Measurements from ENCODE around the gene GFPT1. TPM values are rescaled to one million over a fixed set of nuclear protein-coding genes. Genes with fewer than 3 reads are reported as not detected.
"Not testable (repeated sequence)": the region's sequence is repeated elsewhere in the genome, so short reads cannot be mapped to it uniquely, and the experiment has no call there.

The GFPT1 gene
- total RNA-seq, 2 experiments from 2014 or later: 31.0 to 36.1 TPM

DNA sequence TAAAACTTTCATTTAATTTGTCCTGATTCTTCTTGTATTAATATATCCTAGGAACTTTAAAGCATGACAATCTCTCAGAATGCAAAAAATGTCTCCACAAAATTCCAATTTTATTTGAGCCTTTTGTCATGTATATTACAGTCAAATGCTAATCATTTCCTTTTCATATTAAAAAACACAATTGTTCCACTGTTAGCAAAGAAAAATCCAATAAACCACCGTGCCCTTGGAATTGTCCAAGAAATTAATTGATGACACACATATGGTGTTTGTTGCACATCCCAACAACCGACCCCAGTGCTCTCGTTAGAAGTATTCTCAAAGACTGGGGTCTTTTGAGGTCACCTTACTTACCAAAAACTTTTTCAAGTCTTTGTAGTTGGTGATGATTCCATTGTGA, 28.1 kb downstream of the GFPT1 start:
- no peak for DNase-seq
- peaks cover 44% of the 10 kb centered on the region for H3K36me3 Mint-ChIP-seq (ENCODE audit: low read depth)
- no peak overlapping the region for H3K4me3 Mint-ChIP-seq
- ChIA-PET POLR2A (no interaction called here), CTCF (interaction anchor here (0.7 to 1.7 kb wide), 3 partner anchors 17 to 366 kb away, joined by 3 to 5 read pairs (median 3); no protein-coding TSS in a partner anchor)
- no peaks in the 10 kb centered on the region for H3K9me3 Mint-ChIP-seq (ENCODE audit: low read depth)
- no peaks in the 10 kb centered on the region for H3K27me3 Mint-ChIP-seq
- ATAC-seq: no peak
- H3K4me1 Mint-ChIP-seq: no peaks in the 10 kb centered on the region
- no peak overlapping the region for H3K27ac Mint-ChIP-seq
- intact Hi-C loops (cut with DNase I, micrococcal nuclease): no loop called here

DNA sequence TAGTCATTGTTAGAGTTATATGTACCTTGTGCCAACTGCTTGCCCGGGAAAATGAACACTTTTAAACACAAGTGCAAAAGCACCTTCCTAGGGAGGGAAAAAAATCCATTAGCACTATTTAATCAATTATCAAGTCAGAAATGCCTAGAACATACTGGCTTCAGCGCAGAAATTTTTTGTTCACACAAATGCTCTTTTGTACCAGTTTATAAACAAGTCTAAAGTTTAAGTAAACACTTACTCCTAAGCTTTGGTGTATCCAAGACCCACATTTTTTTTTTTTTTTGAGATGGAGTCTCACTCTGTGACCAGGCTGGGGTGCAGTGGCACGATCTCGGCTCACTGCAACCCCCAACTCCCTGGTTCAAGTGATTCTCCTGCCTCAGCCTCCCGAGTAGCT, 30.6 kb downstream of the GFPT1 start:
- peaks cover 38% of the 10 kb centered on the region for H3K36me3 Mint-ChIP-seq (ENCODE audit: low read depth)
- CTCF ChIA-PET: no interaction called here

DNA sequence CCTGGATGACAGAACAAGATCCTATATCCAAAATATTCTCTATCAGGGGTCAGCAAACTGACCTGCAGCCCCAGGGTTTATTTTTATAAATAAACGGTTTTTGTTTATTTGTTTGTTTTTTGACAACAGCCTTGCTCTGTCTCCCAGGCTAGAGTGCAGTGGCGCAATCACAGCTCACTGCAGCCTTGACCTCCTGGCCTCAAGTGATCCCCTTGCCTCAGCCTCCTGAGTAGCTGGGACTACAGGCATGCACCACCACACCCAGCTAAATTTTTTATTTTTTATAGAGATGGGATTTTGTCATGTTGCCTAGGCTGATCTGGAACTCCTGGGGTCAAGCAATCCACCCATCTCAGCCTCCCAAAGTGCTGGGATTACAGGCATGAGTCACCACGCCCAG, 32.1 kb downstream of the GFPT1 start:
- H3K9me3 Mint-ChIP-seq (ENCODE audit: low read depth); H3K4me3 Mint-ChIP-seq: not testable (repeated sequence)

More for the DNA sequence above, 30.6 kb downstream of the GFPT1 start:
- POLR2A ChIA-PET: no interaction called here
- Mint-ChIP-seq H3K9me3 (ENCODE audit: low read depth) (no peaks in the 10 kb centered on the region), H3K4me3 (no peak overlapping the region), H3K4me1 (no peaks in the 10 kb centered on the region), H3K27me3 (no peaks in the 10 kb centered on the region), H3K27ac (no peak overlapping the region)
- DNase-seq (no peak), ATAC-seq (no peak)
- intact Hi-C loops (cut with DNase I, micrococcal nuclease): no loop called here

DNA sequence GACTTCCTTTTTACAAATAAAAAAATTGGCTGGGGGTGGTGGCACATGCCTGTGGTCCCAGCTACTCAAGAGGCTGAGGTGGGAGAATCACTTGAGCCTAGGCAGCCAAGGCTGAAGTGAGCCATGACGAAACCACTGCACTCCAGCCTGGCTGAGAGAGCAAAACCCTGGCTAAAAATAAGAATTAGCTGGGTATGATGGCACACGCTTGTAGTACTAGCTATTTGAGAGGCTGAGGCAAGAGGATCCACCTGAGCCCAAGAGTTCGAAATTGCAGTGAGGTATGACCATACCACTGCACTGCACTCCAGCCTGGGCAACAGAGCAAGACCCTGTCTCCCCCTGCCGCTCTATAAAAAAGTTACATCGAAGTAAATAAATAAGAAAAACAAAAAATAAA, 33.7 kb downstream of the GFPT1 start:
- no peak for DNase-seq
- intact Hi-C loops (cut with DNase I, micrococcal nuclease): no loop called here
- POLR2A ChIA-PET: no interaction called here
- H3K4me1 Mint-ChIP-seq: no peaks in the 10 kb centered on the region
- no peak overlapping the region for H3K27ac Mint-ChIP-seq
- no peak for ATAC-seq
- peaks cover 44% of the 10 kb centered on the region for H3K36me3 Mint-ChIP-seq (ENCODE audit: low read depth)
- no peaks in the 10 kb centered on the region for H3K27me3 Mint-ChIP-seq
- H3K4me3 Mint-ChIP-seq: no peak overlapping the region
- CTCF ChIA-PET: interaction anchor here (0.7 kb wide), 1 partner anchor 25 kb away, joined by 3 read pairs; no protein-coding TSS in a partner anchor
- no peaks in the 10 kb centered on the region for H3K9me3 Mint-ChIP-seq (ENCODE audit: low read depth)

More for the DNA sequence above, 32.1 kb downstream of the GFPT1 start:
- H3K27me3 Mint-ChIP-seq; ATAC-seq; H3K4me1 Mint-ChIP-seq; H3K27ac Mint-ChIP-seq; POLR2A ChIA-PET; intact Hi-C loops (cut with DNase I, micrococcal nuclease); DNase-seq: not testable (repeated sequence)
- CTCF ChIA-PET: interaction anchor here (1.1 kb wide), 1 partner anchor 49 kb away, joined by 3 read pairs; no protein-coding TSS in a partner anchor
- H3K36me3 Mint-ChIP-seq (ENCODE audit: low read depth): peaks cover 37% of the 10 kb centered on the region

DNA sequence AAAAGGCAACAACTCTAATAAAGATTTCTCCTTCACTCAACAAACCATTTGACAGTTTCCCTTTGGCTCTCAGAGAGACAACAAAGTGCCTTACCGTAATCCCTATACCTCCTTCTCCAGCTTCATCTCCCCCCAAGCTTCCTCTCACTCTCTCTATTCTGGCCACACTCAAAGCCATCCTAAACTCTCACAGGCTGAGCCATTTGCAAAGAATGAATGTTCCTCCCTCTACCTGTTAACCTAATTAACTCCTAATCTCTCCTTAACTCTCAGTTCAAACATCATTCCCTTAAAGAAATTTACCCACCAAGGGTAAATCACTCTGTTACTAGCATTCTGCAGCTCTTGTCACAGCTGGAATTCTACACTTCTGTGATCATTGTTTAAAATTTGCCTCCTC, 38.2 kb downstream of the GFPT1 start:
- no peak for DNase-seq
- H3K27ac Mint-ChIP-seq: no peak overlapping the region
- intact Hi-C loops (cut with DNase I, micrococcal nuclease): no loop called here
- POLR2A ChIA-PET: no interaction called here
- ATAC-seq: no peak
- H3K27me3 Mint-ChIP-seq: no peaks in the 10 kb centered on the region
- H3K9me3 Mint-ChIP-seq (ENCODE audit: low read depth): no peaks in the 10 kb centered on the region
- peaks cover 18% of the 10 kb centered on the region for H3K4me1 Mint-ChIP-seq
- H3K36me3 Mint-ChIP-seq (ENCODE audit: low read depth): peaks cover 40% of the 10 kb centered on the region
- CTCF ChIA-PET: interaction anchor here (0.6 kb wide), 1 partner anchor 816 kb away, joined by 3 read pairs; no protein-coding TSS in a partner anchor
- H3K4me3 Mint-ChIP-seq: no peak overlapping the region

DNA sequence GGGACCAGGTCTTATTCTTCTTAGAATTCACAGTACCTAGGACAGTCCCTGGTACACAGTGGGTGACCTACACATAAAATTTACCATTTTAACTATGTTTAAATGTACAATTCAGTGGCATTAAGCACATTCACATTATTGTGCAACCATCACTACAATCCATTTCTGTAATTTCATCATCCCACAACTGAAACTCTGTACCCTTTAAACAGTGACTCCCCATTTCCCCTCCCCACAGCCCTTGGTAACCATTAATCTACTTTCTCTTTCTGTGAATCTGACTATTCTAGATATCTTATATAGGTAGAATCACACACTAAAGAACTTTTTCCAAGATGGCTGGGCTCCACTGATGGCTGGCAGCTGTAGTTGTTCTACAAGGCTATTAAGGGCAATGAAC, 41.6 kb downstream of the GFPT1 start:
- Mint-ChIP-seq H3K4me1 (peaks cover 18% of the 10 kb centered on the region), H3K9me3 (ENCODE audit: low read depth) (no peaks in the 10 kb centered on the region), H3K36me3 (ENCODE audit: low read depth) (peaks cover 52% of the 10 kb centered on the region), H3K27me3 (no peaks in the 10 kb centered on the region), H3K27ac (peak overlapping the region; percentile 78), H3K4me3 (no peak overlapping the region)
- POLR2A ChIA-PET: no interaction called here
- intact Hi-C loops (cut with DNase I, micrococcal nuclease): no loop called here
- CTCF ChIA-PET: interaction anchor here (0.9 to 1.2 kb wide), 2 partner anchors 21 to 471 kb away, joined by 3 read pairs; no protein-coding TSS in a partner anchor
- ATAC-seq: peak; percentile 84
- peak; percentile 30 for DNase-seq

DNA sequence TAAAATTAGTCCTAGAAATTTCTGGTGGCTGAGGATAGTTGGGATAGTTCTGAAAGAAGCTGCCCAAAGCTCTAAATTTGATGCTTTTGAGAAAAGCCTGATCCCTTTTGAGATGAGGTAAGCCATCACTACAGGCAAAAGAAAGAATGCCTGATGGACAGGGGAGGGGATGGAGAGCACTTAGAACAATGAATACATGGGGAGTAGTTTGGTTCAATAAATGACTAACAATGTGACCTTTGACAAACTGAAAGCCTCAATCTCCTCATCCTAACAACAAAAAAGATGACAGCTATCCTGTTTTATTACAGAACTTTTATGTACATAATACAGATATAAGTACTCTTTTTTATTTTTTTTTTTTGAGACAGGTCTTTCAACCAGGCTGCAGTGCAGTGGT, 42.7 kb downstream of the GFPT1 start:
- ATAC-seq (peak; percentile 64), DNase-seq (no peak)
- POLR2A ChIA-PET: interaction anchor here (0.5 kb wide), 1 partner anchor 518 kb away, joined by 4 read pairs; no protein-coding TSS in a partner anchor
- peaks cover 48% of the 10 kb centered on the region for H3K36me3 Mint-ChIP-seq (ENCODE audit: low read depth)
- H3K4me3 Mint-ChIP-seq: no peak overlapping the region
- peaks cover 18% of the 10 kb centered on the region for H3K4me1 Mint-ChIP-seq
- CTCF ChIA-PET: interaction anchor here (0.6 to 1.2 kb wide), 2 partner anchors 19 to 339 kb away, joined by 3 read pairs; no protein-coding TSS in a partner anchor
- no peaks in the 10 kb centered on the region for H3K9me3 Mint-ChIP-seq (ENCODE audit: low read depth)
- intact Hi-C loops (cut with DNase I, micrococcal nuclease): no loop called here
- H3K27me3 Mint-ChIP-seq: no peaks in the 10 kb centered on the region
- peak overlapping the region; percentile 72 for H3K27ac Mint-ChIP-seq

DNA sequence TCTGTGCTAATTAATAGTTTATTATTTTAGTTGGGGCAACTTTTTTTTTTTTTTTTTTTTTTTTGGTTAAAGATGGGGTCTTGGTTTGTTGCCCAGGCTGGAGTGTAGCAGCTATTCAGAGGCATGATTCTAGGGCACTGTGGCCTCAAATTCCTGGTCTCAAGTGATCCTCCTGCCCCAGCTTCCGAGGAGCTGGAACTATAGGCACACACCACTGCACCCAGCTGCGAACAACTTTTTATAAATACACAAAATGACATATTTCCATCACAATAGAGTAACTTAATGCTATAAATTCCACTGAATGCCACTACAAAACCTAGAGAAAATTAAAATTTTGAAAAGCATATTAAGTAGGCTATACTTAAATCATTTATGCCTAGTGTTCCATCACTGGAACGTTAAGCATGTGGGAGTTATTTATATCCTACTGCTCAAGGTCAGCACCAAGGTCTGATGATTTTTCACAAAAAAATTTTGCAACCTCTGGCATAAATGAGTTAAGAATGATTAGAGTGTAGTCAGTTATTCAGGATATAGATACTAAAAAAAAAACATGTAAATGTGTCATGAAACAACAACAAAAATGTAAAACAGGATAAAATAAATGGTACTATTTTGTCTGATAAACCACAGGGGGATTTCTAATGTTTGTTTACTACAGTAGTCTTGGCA, 46.8 kb downstream of the GFPT1 start:
- Mint-ChIP-seq H3K9me3 (ENCODE audit: low read depth) (no peaks in the 10 kb centered on the region), H3K27me3 (no peaks in the 10 kb centered on the region), H3K27ac (no peak overlapping the region), H3K4me1 (peaks cover 12% of the 10 kb centered on the region), H3K36me3 (ENCODE audit: low read depth) (peaks cover 55% of the 10 kb centered on the region), H3K4me3 (no peak overlapping the region)
- ATAC-seq (no peak), DNase-seq (no peak)
- ChIA-PET CTCF (no interaction called here), POLR2A (no interaction called here)
- intact Hi-C loops (cut with DNase I, micrococcal nuclease): no loop called here

DNA sequence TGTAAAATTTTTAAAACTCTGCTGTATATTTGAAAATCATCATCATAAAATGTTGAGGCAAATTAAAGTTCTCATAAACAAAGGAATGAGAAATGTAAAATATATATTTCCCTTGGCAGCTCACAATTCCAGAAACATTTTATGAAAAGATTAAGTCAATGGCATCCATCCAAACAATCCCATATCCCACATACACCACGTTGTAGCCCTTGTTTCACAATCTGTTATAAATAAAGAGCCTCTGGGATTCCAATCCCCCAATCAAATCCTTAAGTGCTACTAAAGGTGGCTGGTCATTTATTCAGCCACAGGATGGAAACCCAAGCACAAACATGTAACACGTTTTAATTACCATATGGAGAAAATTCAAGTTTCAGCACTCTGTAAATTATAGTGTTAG, 51.7 kb downstream of the GFPT1 start:
- Mint-ChIP-seq H3K27me3 (no peaks in the 10 kb centered on the region), H3K36me3 (ENCODE audit: low read depth) (peaks cover 36% of the 10 kb centered on the region), H3K4me1 (no peaks in the 10 kb centered on the region), H3K9me3 (ENCODE audit: low read depth) (no peaks in the 10 kb centered on the region), H3K27ac (no peak overlapping the region), H3K4me3 (no peak overlapping the region)
- no peak for ATAC-seq
- intact Hi-C loops (cut with DNase I, micrococcal nuclease): no loop called here
- CTCF ChIA-PET: no interaction called here
- POLR2A ChIA-PET: no interaction called here
- no peak for DNase-seq

DNA sequence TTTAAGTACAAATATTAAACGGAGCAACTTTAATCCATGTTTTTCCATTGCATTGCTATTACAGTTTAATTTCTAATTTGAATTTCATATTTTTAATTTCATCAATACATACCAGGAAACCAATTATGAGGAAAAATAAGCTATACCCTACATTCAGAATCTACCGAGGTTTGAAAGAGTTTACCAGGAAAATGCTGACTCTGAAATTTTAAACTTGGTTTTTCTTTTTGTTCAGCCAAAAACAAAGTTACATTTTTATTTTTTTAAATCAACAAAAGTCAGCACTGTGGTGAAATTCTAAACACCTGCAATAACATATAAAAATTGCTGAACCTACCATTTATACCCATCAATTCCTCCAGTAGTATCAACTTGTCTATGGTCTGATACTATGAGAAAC, 53.7 kb downstream of the GFPT1 start:
- Mint-ChIP-seq H3K4me1 (no peaks in the 10 kb centered on the region), H3K27ac (no peak overlapping the region), H3K27me3 (no peaks in the 10 kb centered on the region), H3K36me3 (ENCODE audit: low read depth) (peaks cover 41% of the 10 kb centered on the region), H3K4me3 (no peak overlapping the region), H3K9me3 (ENCODE audit: low read depth) (no peaks in the 10 kb centered on the region)
- no peak for DNase-seq
- ChIA-PET POLR2A (no interaction called here), CTCF (no interaction called here)
- intact Hi-C loops (cut with DNase I, micrococcal nuclease): no loop called here
- ATAC-seq: no peak

DNA sequence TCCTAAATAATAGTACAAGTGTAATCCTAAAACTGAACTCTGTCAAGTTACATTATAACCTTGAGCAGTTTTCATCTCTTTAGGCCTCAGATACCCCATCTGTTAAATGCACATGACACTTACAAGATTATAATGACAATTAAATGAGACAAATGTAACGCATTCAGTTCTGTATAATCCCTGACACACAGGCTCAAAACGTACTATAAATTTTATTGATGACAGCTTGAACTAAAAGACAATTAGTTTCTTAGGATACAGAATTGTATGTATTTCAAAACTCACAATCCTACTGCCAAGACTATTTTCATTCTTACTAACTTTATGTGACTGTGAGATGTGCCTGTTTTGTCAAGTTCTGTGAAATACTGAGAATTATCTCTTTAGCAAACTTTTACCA, 56.2 kb downstream of the GFPT1 start:
- POLR2A ChIA-PET: no interaction called here
- DNase-seq: no peak
- H3K4me3 Mint-ChIP-seq: no peak overlapping the region
- no peaks in the 10 kb centered on the region for H3K27me3 Mint-ChIP-seq
- no peaks in the 10 kb centered on the region for H3K9me3 Mint-ChIP-seq (ENCODE audit: low read depth)
- no peaks in the 10 kb centered on the region for H3K4me1 Mint-ChIP-seq
- intact Hi-C loops (cut with DNase I, micrococcal nuclease): no loop called here
- CTCF ChIA-PET: interaction anchor here (0.6 kb wide), 1 partner anchor 43 kb away, joined by 3 read pairs; no protein-coding TSS in a partner anchor
- peaks cover 44% of the 10 kb centered on the region for H3K36me3 Mint-ChIP-seq (ENCODE audit: low read depth)
- no peak for ATAC-seq
- no peak overlapping the region for H3K27ac Mint-ChIP-seq

DNA sequence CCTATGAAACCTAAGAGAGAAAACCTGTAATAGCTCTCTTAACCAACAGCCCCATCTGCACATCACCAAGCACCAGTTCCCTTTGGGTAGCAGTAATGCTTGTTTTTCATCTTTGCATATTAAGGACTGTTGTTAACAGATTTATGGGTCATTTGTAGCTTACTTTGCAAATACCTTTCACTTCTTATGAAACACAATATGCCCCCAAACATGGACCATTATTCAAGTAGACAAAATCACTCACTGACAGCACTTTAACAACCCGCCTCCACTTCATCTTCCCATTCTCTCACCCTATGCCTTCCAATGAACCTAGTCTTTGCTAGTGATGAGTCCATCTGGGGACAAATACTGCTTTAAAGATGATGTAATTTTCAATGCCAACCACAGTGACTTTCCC, 64.4 kb downstream of the GFPT1 start:
- ChIA-PET CTCF (interaction anchor here (0.9 kb wide), 1 partner anchor 16 kb away, joined by 3 read pairs; no protein-coding TSS in a partner anchor), POLR2A (no interaction called here)
- no peak overlapping the region for H3K4me3 Mint-ChIP-seq
- H3K27ac Mint-ChIP-seq: no peak overlapping the region
- ATAC-seq (no peak), DNase-seq (no peak)
- no peaks in the 10 kb centered on the region for H3K27me3 Mint-ChIP-seq
- H3K4me1 Mint-ChIP-seq: no peaks in the 10 kb centered on the region
- peaks cover 43% of the 10 kb centered on the region for H3K36me3 Mint-ChIP-seq (ENCODE audit: low read depth)
- intact Hi-C loops (cut with DNase I, micrococcal nuclease): no loop called here
- H3K9me3 Mint-ChIP-seq (ENCODE audit: low read depth): peaks cover 5% of the 10 kb centered on the region
